ENCODE results near the gene WDPCP. TPM values are rescaled to one million over a fixed set of nuclear protein-coding genes. Genes with fewer than 3 reads are reported as not detected.

Gene WDPCP
- total and polyA plus RNA-seq, 2 experiments from 2014 or later, result 8.8 to 20.4 TPM

DNA sequence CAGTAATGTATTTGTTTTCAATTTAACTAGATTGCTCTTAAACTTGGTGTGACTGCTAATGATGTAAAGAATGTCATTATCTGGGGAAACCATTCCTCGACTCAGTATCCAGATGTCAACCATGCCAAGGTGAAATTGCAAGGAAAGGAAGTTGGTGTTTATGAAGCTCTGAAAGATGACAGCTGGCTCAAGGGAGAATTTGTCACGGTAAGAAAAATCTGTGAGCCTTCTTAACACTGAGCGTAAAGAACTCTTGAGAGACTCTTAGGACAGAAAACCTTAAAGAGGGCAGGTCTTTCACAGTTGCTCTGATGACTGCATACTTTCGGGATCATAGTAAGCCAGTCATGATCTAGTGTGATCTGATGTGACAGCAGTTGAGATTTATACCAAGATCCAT is 16.4 kb upstream of the WDPCP start:
- Histone ChIP-seq H3F3A (replicated peaks; ENCODE audit: low read depth) (no peaks in the 10 kb centered on the region), H3K9me2 (ENCODE audit: insufficient read depth) (no peaks in the 10 kb centered on the region), H3K36me3 (ENCODE audit: insufficient read depth) (peaks cover 48% of the 10 kb centered on the region), H3K79me2 (replicated peaks; ENCODE audit: insufficient read depth) (peaks cover 3% of the 10 kb centered on the region; the same call in 1 of the 2 replicates), H3K4me2 (no peak overlapping the region), H3K27ac (ENCODE audit: low read depth) (no peak overlapping the region), H2AFZ (no peak overlapping the region), H3K27me3 (ENCODE audit: insufficient read depth) (no peaks in the 10 kb centered on the region), H3K4me3 (no peak overlapping the region), H4K20me1 (replicated peaks; ENCODE audit: insufficient read depth) (no peaks in the 10 kb centered on the region; the same call in 1 of the 2 replicates), H3K4me1 (ENCODE audit: insufficient read depth) (no peaks in the 10 kb centered on the region)
- Mint-ChIP-seq H3K9me3 (no peaks in the 10 kb centered on the region), H3K4me3 (no peak overlapping the region), H3K27ac (no peak overlapping the region), H3K36me3 (ENCODE audit: low read depth) (peaks cover 86% of the 10 kb centered on the region), H3K4me1 (peaks cover 4% of the 10 kb centered on the region; the same call in 1 of the 3 replicates), H3K27me3 (ENCODE audit: insufficient read depth, low read depth, poor library complexity) (peaks cover 6% of the 10 kb centered on the region)
- TF ChIP-seq JUNB (IDR thresholded peaks at IDR 0.05; ENCODE audit: unreplicated experiment) (no peak), STAT1 (IDR thresholded peaks at IDR 0.05; ENCODE audit: unreplicated experiment) (no peak), CREB1 (CRISPR knock-in tag; IDR thresholded peaks at IDR 0.05; ENCODE audit: low read depth) (no peak)
- TF ChIP-seq, protein P1, sequence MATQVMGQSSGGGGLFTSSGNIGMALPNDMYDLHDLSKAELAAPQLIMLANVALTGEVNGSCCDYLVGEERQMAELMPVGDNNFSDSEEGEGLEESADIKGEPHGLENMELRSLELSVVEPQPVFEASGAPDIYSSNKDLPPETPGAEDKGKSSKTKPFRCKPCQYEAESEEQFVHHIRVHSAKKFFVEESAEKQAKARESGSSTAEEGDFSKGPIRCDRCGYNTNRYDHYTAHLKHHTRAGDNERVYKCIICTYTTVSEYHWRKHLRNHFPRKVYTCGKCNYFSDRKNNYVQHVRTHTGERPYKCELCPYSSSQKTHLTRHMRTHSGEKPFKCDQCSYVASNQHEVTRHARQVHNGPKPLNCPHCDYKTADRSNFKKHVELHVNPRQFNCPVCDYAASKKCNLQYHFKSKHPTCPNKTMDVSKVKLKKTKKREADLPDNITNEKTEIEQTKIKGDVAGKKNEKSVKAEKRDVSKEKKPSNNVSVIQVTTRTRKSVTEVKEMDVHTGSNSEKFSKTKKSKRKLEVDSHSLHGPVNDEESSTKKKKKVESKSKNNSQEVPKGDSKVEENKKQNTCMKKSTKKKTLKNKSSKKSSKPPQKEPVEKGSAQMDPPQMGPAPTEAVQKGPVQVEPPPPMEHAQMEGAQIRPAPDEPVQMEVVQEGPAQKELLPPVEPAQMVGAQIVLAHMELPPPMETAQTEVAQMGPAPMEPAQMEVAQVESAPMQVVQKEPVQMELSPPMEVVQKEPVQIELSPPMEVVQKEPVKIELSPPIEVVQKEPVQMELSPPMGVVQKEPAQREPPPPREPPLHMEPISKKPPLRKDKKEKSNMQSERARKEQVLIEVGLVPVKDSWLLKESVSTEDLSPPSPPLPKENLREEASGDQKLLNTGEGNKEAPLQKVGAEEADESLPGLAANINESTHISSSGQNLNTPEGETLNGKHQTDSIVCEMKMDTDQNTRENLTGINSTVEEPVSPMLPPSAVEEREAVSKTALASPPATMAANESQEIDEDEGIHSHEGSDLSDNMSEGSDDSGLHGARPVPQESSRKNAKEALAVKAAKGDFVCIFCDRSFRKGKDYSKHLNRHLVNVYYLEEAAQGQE (IDR thresholded peaks at IDR 0.05; ENCODE audit: unreplicated experiment), result no peak
- TF ChIP-seq, protein P2, sequence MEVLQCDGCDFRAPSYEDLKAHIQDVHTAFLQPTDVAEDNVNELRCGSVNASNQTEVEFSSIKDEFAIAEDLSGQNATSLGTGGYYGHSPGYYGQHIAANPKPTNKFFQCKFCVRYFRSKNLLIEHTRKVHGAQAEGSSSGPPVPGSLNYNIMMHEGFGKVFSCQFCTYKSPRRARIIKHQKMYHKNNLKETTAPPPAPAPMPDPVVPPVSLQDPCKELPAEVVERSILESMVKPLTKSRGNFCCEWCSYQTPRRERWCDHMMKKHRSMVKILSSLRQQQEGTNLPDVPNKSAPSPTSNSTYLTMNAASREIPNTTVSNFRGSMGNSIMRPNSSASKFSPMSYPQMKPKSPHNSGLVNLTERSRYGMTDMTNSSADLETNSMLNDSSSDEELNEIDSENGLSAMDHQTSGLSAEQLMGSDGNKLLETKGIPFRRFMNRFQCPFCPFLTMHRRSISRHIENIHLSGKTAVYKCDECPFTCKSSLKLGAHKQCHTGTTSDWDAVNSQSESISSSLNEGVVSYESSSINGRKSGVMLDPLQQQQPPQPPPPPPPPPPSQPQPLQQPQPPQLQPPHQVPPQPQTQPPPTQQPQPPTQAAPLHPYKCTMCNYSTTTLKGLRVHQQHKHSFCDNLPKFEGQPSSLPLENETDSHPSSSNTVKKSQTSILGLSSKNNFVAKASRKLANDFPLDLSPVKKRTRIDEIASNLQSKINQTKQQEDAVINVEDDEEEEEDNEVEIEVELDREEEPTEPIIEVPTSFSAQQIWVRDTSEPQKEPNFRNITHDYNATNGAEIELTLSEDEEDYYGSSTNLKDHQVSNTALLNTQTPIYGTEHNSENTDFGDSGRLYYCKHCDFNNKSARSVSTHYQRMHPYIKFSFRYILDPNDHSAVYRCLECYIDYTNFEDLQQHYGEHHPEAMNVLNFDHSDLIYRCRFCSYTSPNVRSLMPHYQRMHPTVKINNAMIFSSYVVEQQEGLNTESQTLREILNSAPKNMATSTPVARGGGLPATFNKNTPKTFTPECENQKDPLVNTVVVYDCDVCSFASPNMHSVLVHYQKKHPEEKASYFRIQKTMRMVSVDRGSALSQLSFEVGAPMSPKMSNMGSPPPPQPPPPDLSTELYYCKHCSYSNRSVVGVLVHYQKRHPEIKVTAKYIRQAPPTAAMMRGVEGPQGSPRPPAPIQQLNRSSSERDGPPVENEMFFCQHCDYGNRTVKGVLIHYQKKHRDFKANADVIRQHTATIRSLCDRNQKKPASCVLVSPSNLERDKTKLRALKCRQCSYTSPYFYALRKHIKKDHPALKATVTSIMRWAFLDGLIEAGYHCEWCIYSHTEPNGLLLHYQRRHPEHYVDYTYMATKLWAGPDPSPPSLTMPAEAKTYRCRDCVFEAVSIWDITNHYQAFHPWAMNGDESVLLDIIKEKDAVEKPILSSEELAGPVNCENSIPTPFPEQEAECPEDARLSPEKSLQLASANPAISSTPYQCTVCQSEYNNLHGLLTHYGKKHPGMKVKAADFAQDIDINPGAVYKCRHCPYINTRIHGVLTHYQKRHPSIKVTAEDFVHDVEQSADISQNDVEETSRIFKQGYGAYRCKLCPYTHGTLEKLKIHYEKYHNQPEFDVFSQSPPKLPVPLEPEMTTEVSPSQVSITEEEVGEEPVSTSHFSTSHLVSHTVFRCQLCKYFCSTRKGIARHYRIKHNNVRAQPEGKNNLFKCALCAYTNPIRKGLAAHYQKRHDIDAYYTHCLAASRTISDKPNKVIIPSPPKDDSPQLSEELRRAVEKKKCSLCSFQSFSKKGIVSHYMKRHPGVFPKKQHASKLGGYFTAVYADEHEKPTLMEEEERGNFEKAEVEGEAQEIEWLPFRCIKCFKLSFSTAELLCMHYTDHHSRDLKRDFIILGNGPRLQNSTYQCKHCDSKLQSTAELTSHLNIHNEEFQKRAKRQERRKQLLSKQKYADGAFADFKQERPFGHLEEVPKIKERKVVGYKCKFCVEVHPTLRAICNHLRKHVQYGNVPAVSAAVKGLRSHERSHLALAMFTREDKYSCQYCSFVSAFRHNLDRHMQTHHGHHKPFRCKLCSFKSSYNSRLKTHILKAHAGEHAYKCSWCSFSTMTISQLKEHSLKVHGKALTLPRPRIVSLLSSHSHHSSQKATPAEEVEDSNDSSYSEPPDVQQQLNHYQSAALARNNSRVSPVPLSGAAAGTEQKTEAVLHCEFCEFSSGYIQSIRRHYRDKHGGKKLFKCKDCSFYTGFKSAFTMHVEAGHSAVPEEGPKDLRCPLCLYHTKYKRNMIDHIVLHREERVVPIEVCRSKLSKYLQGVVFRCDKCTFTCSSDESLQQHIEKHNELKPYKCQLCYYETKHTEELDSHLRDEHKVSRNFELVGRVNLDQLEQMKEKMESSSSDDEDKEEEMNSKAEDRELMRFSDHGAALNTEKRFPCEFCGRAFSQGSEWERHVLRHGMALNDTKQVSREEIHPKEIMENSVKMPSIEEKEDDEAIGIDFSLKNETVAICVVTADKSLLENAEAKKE (CRISPR knock-in tag; IDR thresholded peaks at IDR 0.05), result no peak
- no peak for ATAC-seq
- no peak for DNase-seq (ENCODE audit: low spot score)
